Left renal cortex interstitium (tissue), 4 donors: ENCODE results near the gene WBP2. TPM values are rescaled to one million over a fixed set of nuclear protein-coding genes. Genes with fewer than 3 reads are reported as not detected.

Experiments used
- DNase-seq, 4 donors: peaks; one replicate each; pipeline ENCODE4 v3.0.0-alpha.2; 2013; ENCODE audit warnings: low read depth in 4 of 4, low spot score in 2 of 4, missing footprints in 1 of 4
- polyA plus RNA-seq, 4 donors: library from polyadenylated mRNA; unstranded; fragments of 120-200 nt; gene quantifications; one replicate each; pipeline ENCODE4 v1.2.1, GENCODE V29; 2013; ENCODE audit not compliant: insufficient read length in 4 of 4

Gene WBP2
- polyA plus RNA-seq, 4 donors = 79.8 to 92.5 (median 84.8) TPM

DNA sequence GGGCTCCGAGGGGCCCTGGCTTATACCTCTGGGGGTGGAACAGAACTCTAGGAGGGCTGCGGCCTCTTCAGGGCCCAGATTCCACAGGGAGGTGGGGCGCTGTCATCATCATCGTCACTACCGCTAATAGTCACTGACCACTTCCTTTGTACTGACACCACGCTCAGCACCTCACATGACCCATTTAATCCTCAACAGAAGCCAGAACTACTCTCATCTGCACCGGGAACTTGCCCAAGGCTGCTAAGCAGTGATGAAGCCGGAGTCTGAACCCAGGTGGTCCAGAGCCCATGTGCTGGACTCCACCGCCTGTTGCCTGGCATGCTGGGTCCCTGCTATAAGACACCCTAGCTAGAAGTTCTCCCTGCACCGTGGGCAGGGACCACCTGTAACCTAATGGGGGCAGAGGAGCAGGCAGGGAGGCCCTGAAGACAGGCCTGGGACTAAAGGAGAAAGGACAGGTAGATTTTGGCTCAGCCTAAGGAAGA lies 22.9 kb downstream of the WBP2 start:
- DNase-seq = no peak

DNA sequence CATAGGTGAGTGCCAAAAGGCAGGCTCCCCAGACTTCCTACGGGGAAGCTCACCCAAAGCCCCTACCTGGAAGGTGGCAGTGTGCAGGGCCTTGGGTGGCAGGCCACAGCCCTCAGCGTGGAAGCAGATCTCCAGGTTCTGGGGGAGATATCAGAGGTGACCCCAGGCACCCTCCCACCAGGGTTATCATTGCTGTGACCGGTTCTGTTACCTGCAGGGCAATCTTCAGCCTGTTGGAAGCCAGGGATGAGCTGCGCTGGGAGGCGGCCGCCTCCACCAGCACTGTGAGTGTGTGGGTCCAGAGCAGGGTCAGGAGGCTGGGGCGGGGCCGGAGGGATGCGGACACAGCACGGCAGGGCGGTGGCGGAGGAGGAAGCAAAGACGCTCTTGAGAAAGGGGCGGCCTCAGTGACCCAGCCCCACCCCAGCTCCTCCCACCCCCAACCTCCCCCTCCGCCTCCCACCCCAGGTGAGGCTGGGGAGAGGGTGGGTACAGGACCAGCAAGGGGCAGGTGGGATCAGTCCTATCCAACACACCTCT lies 24.0 kb downstream of the WBP2 start:
- no peak for DNase-seq

DNA sequence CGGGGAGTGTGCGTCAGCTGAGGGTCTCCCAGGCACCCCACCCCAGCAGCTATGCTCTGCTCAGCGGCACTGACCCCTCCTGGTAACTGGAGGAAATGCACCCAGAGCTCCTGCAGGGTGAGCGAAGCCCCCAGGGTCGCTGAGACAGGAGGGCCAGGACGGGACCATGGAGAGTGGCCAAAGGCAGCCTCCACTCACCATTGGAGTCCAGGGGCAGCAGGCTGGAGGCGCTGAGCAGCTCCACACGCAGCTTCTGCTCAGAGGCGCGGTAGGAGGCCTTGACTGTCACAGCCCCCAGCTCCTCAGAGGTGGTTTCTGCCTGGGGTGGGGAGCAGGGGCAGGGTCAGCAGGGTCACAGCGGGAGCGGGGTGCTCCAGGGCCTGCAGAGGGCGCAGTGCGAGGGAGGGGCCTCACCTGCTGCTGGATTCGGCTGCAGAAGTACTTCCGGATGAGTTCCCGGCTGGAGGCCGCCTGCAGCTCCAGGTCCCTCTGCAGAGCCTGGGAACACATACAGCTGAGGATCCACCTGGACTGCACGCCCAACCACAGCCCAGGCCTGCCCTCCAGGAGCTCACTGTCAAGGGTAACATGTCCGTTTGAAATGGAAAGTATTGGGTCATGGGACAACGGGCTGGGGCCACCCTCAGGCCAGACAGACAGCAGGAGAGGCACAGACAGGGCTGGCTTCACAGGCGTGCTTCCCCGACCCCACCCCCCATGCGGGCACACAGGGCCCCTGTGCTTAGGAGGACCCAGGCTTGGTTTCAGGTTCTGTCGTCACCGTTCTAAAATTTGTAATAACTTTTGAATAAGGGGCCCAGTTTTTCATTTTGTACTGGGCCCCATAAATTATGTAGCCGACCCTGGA lies 24.7 kb downstream of the WBP2 start:
- no peak for DNase-seq

DNA sequence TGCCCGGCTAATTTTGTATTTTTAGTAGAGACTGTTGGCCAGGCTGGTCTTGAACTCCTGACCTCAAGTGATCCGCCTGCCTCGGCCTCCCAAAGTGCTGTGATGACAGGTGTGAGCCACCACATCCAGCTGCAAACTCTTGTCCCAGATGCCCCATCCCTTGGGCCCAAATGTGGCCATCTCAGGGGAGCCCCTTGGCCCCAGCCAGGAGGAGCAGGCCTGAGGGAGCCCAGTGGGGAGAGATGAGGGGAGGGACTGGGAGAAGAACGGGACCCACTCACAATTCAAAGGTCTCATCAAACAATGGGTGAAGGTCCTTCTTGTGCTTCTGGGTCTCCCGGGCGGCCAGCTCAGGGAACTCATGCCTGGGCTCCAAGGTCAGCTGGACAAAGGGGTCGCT lies 25.4 kb downstream of the WBP2 start:
- no peak for DNase-seq

DNA sequence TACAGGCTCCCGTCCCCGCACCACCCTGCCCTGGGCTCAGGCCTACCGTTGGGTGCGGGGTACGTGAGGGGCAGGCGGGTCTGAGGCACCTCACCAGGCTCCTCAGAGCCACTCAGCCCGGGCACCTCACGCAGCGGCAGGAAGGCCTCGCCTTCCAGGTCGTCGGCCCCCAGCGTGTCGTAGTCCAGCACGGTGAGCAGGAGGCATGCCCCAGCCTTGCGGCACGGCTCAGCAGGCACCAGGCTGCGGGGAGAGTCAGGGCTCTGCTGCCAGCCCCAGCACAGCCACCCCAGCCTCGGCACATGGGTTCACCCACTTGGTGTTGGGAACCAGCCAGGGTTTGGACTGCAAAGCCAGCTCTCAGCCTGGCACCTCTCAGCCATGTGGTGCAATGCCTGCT lies 26.4 kb downstream of the WBP2 start:
- no peak for DNase-seq

DNA sequence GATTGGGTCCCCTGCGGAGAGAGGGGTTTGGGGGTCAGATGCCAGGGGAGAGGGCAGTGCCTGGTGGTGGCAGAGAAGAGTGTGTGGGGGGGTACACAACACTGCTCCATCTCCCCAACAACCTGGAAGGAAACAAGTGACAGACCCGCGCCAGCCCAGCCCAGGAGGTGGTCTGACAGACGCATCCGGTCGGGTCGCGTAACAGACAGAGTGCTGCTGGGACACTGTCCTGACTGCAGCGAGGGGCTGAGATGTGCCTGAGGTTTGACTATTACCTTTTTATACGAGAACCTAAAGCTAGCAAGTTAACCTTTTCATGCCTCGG lies 27.1 kb downstream of the WBP2 start:
- DNase-seq = no peak

DNA sequence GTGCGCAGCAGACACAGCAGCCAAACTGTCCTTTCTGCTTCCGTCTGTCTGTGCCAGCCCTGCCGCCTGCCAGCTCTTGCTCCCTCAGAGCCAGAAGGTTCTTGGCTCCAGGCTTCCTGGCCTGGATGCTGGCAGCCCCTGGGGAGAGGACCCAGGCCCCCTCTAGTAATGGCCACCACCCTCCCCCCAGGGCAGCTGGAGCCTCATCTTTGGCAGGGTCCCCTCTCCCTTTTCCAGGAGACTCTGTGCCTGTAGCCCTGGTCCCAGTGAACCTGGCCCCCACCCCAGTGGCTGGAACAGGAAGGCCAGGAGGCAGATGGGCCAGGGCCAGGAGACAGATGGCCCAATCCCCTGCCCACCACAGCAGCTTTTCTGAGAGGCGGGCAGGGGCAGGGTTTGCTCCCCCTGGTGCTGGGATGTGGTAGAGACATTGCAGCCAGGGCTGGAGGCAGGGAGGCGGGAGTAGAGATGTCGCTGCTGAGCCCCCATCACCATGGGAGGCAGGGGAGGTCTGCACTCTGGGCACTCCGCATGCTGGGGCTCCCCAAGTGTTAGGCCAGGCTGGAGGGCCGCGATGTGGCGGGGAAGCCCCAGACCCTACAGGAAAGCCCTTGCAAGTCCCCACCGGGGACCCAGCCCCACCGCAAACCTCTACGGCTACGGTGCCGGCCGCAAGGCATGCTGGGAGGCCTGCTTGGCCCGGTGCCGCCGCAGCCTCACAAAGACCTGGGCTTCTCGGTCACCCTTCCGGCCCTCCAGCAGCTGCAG lies 27.6 kb downstream of the WBP2 start:
- no peak for DNase-seq

DNA sequence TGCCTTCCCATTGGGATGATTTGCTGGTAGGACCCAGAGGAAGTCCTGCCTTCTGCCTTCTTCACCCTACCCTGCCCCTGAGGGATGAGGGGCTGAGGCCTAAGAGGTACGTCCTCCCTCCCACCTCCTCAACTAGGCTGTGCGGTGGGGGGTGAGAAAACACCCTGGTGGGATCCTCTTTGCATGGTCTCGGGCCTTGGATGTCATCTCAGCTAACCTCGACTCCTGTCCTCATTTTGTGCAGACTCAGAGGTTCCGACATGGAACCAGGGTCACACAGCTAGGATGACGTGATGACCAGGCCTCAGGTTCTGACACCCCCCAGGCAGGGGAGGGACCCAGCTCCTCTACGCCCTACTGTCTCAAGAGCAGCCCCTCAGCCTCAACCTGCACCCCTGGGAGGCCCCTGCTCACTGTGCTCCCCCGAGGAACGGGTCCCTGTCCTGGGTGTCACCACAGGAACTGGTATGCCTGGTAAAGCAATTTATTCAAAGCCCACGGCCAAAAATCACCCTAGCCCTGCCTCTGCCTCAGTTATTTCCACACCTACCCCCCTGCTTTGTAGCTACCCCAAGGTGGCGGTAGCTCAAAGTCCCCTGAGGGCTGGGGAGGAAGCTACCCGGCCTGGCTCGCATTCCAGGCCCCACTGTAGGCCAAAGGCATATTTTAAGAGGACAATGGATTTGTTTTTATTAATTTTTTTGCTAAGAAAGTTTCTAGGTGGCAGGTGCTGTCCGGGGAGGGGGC lies 28.4 kb downstream of the WBP2 start:
- no peak for DNase-seq

DNA sequence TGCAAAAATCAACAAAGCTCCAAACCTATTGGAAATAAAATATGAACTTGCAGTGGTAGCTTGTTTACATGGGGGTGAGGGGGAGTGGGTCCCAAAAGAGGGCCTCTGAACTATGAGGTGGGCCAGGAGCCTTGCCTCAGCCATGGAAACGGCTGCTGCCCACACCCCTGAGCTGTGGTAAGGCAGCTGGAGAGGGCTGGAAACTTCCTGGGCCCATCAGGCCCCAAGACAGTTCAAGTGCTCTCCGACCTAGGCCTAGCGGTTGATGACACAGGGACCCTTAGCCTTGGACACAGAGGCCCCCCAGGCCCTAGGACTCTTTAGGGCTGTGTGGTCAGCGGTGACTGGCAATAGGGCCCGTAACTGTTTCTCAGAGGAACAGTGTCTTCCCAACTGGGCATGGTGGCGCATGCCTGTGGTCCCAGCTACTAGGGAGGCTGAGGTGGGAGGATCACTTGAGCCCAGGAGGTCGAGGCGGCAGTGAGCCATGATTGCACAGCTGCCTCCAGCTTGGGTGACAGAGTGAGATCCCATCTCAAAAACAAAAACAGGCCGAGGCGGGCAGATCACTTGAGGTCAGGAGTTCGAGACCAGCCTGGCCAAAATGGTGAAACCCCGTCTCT lies 29.3 kb downstream of the WBP2 start:
- DNase-seq = no peak

DNA sequence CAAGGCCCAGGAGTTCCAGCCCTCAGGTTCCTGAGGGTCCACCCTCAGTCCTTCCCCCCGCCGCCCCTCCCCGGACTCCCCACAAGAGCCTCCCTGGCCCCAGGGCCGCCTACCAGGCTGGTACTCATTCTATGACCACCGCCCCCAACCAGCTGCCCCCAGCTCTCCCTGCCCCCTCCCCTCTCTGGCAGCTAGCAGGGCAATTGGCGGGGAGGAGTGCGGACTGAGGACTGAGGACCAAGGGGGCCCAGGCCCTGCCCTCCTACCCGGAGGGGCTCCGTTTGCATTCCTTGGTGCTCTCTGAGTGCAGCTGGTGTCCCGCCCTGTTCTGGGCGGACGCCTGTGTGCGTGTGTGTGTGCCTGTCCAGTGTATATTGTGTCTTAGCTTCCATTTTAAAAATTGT lies 30.0 kb downstream of the WBP2 start:
- DNase-seq = no peak

DNA sequence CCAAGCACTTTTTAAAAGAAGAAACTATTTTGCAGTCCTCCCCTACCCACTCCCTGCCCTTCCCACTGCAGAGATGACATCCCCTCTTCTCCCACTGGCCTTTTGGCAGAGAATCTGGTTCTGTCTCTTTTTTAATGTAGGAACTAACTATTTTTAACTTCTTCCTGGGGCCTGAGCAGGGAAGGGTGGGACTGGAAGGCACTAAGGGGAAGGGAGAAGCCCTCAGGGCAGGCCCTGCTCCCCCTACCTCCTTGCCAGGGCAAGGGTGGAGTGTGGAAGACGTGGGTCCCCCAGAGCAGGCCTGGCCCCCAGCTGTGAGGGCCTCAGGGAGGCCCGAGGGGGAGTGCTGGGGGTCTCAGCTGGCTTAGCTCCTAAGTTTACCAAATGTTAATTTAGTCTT lies 30.5 kb downstream of the WBP2 start:
- no peak for DNase-seq

DNA sequence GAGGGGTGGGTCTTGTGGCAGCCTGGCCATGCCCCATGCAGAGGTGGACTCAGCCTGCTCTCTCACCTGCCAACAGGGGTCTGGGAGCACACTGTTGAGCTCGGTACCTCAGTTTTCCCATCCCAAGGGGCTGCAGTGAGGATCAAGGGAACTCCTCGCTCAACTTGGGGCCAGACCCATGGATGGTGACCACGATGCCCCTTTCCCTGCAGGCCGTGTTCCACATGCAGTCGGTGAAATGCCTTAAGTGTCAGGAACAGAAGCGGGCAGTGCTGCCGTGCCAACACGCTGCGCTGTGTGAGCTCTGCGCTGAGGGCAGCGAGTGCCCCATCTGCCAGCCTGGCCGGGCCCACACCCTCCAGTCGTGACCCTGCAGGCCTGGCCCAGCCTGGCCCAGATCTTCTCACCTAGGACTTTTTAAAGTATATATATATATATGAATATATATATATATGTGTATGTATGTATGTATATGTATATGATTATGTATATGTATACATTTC lies 31.0 kb downstream of the WBP2 start:
- no peak for DNase-seq

DNA sequence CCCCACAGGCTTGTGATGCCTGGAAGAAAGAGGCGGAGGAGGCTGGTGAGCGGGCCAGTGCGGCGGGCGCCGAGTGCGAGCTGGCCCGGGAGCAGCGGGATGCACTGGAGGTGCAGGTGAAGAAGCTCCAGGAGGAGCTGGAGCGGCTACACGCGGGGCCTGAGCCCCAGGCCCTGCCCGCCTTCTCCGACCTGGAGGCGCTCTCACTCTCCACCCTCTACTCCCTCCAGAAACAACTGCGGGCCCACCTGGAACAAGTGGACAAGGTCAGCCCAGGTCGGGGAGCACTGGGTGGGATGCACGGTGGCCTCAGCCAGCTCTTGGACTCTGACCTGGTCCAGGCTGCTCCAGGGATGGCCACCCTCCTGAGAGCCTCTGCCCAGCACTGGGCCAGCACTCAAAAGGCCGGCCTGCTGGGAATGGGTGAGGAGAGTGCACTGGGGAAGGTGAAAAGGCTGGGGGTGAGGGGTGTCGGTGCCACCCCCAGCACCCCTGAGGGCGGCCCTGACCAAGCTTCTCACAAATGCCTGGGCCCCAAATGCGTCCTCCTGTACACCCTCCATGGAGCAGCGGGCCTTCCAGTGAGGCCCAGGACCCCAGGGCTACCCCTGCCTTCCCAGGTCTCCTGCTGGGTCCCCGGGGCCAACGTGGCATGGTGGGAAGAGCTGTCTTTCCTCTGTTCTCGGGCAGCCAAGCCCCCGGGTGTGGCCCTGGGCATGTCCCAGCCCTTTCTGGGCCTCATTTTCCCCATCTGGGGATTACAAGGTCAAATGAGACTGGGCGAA lies 31.7 kb downstream of the WBP2 start:
- no peak for DNase-seq

DNA sequence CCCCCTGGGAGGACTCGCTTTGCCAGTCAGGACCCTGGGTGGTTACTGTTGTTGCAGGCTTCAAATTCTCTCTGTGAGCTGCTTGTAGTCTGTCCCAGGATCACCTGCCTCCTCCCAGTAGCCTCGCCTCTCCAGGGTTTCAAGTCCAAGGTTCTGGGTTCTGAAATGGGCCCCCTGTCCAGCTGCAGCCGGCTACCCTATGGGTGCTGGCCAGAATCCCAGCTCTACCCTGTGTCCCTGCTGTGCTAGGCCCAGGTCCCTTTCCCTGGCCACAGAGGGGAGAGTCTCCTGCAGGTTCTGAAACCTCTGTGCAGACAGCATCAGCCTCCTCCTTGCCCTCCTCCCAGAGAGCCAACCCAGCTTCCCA lies 32.4 kb downstream of the WBP2 start:
- DNase-seq = no peak

DNA sequence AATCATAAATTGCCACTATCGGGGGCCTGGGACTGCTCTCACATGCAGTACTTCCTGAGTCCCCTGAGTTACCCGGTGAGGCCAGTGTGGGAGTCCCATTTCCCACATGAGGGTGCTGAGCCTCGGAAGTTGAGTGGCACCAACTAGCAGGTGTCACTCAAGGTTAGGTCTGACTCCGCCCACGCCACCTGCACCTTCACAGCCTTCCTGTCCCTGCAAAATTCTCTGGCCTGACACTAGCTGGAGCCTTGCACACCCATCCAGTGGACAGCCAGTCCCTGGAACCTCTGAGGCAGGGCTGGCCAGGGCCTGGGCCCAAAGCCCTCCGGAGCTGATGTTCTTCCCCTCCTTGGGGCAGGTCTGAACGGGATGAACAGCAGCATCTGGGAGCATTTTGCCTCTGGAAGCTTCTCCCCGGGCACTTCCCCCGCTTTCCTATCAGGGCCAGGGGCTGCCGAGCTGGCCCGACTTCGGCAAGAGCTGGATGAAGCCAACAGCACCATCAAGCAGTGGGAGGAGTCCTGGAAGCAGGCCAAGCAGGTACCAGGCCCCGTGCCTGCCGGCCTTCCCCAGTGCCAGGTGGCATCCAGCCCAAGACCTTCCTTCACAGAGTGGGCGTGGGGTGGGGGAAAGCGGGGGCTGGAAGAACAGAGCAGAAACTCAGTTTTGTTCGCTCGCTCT lies 32.9 kb downstream of the WBP2 start:
- no peak for DNase-seq

DNA sequence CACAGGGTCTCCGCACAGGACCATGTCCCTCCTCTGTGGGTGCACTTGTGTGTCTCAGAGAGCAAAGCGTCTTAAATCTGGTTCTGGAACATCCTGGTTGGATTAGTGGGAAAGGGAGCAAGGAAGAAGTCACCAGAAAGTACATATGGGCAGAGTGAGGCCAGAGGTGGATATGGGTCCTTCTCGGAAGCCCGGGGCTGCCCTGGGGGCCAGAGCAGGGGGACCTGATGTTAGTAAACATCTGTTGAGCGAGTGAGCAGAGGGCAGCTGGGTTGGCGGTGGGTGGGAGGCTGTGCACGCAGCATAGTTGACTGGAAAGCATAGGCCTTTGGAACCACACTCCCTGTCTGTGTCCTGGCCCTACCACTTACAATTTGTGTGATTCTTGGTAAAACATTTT lies 33.6 kb downstream of the WBP2 start:
- DNase-seq = no peak

DNA sequence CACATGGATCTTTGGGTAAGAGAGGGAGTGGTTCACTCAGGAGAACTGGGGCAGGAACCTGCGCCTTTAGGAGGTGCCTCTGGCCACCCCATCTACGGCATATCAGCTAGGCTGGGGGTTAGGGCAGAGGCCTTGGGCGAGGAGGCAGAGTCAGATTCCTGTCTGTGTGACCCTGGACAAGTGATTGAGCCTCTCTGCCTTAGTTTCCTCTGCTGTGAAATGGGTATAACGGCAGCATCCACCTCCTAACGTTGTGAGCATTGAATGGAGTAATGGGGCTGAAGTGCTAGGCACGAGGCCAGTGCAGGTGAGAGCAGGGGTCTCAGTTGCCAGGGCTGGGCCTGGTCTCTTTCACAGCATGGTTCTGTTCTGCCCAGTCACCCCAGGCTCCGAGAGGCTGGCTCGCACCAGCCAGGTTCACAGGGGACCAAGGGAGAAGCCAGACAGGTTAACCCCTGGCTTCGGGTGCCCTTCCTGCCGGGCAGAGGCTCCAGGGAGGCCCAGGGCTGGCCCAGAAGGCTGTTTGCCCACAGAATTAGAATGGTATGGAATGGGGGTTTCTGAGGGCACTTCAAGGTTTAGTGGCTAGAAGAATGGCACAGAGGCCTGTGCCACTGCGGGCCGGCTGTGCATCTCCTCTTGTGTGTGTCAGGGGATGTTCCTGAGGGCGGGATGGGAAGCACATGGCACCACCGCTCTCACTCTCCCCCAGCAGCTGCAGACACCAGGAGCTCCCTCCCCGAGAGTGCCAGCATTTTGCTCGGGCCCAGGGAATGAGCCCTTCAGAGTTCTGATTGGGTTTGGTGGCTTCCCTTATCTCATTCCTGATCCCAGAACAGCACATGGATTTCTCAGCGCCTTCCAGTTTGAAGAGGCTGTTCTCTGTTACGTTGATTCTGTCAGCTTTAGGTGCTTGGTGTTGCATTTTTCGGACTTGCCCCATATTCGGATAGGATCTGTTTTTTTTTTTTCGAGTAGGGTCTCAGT lies 34.7 kb downstream of the WBP2 start:
- no peak for DNase-seq

DNA sequence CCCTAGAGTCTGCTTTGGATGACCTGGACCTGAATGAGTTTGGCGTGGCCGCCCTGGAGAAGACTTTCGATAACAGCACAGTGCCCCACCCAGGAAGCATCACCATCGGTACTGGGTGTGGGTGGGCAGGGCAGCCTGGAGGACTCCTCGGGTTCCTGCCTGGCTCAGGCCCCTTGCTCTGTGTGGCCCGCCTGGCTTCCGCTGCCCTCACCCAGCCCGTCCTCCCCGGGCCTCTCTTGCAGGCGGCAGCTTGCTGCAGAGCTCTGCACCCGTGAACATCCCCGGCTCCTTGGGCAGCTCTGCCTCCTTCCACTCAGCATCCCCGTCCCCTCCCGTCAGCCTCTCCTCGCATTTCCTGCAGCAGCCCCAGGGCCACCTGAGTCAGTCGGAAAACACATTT lies 35.5 kb downstream of the WBP2 start:
- DNase-seq = no peak
